ENCODE measurements around the gene RASA2. TPM values are rescaled to one million over a fixed set of nuclear protein-coding genes. Genes with fewer than 3 reads are reported as not detected.

The RASA2 gene
- total RNA-seq, 1 experiment from 2014 or later = 26.7 TPM

- CTCF ChIA-PET = interaction anchor here (0.6 to 2.4 kb wide), 20 partner anchors 11 to 221 kb away, joined by 3 to 35 read pairs (median 3); partner anchors contain the start of genes PXYLP1 and ZBTB38
- Mint-ChIP-seq H3K4me1 (ENCODE audit: low read depth, unreplicated experiment) (peaks cover 26% of the 10 kb centered on the region), H3K27ac (ENCODE audit: unreplicated experiment) (no peak overlapping the region), H3K36me3 (ENCODE audit: insufficient read depth, unreplicated experiment) (no peaks in the 10 kb centered on the region), H3K27me3 (ENCODE audit: insufficient read depth, unreplicated experiment) (no peaks in the 10 kb centered on the region), H3K4me3 (ENCODE audit: unreplicated experiment) (no peak overlapping the region), H3K9me3 (ENCODE audit: unreplicated experiment) (no peaks in the 10 kb centered on the region)
- no TSS peak for BruUV-seq (replicated peaks)
- intact Hi-C loops (cut with micrococcal nuclease; ENCODE audit: unreplicated experiment) = loop anchor here (1.0 to 5.0 kb wide), 4 partner anchors 91 to 225 kb away; no protein-coding TSS in a partner anchor
- Histone ChIP-seq H3K27me3 (replicated peaks; ENCODE audit: control insufficient read depth, insufficient read depth, low read length) (no peaks in the 10 kb centered on the region), H3K4me3 (ENCODE audit: low read depth, low read length) (no peak overlapping the region), H3K36me3 (ENCODE audit: control insufficient read depth, insufficient read depth, low read length) (no peaks in the 10 kb centered on the region), H3K4me1 (peaks cover 51% of the 10 kb centered on the region), H3K9me3 (no peaks in the 10 kb centered on the region)
- TF ChIP-seq, protein P1, sequence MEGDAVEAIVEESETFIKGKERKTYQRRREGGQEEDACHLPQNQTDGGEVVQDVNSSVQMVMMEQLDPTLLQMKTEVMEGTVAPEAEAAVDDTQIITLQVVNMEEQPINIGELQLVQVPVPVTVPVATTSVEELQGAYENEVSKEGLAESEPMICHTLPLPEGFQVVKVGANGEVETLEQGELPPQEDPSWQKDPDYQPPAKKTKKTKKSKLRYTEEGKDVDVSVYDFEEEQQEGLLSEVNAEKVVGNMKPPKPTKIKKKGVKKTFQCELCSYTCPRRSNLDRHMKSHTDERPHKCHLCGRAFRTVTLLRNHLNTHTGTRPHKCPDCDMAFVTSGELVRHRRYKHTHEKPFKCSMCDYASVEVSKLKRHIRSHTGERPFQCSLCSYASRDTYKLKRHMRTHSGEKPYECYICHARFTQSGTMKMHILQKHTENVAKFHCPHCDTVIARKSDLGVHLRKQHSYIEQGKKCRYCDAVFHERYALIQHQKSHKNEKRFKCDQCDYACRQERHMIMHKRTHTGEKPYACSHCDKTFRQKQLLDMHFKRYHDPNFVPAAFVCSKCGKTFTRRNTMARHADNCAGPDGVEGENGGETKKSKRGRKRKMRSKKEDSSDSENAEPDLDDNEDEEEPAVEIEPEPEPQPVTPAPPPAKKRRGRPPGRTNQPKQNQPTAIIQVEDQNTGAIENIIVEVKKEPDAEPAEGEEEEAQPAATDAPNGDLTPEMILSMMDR (IDR thresholded peaks at IDR 0.05; ENCODE audit: insufficient read depth in 1 of 2, low read depth in 1 of 2, low read length in 1 of 2, severe bottlenecking in 1 of 2, unreplicated experiment in 1 of 2) = no peak
- DNase-seq = no peak
- POLR2A ChIA-PET = no interaction called here
These were observed 34.1 kb upstream of the RASA2 start for GRCh38 chr3:141452773-141453172.

GRCh38 chr3:141454054-141454453 lies 32.8 kb upstream of the RASA2 start:
- no peaks in the 10 kb centered on the region for H3K9me3 ChIP-seq
- Mint-ChIP-seq H3K27ac (ENCODE audit: unreplicated experiment) (no peak overlapping the region), H3K9me3 (ENCODE audit: unreplicated experiment) (no peaks in the 10 kb centered on the region), H3K36me3 (ENCODE audit: insufficient read depth, unreplicated experiment) (no peaks in the 10 kb centered on the region), H3K4me1 (ENCODE audit: low read depth, unreplicated experiment) (peaks cover 33% of the 10 kb centered on the region), H3K4me3 (ENCODE audit: unreplicated experiment) (no peak overlapping the region), H3K27me3 (ENCODE audit: insufficient read depth, unreplicated experiment) (no peaks in the 10 kb centered on the region)
- TF ChIP-seq, protein P1 (IDR thresholded peaks at IDR 0.05; ENCODE audit: insufficient read depth in 1 of 2, low read depth in 1 of 2, low read length in 1 of 2, severe bottlenecking in 1 of 2, unreplicated experiment in 1 of 2) = no peak
- peaks cover 52% of the 10 kb centered on the region for H3K4me1 ChIP-seq
- H3K36me3 ChIP-seq (ENCODE audit: control insufficient read depth, insufficient read depth, low read length) = no peaks in the 10 kb centered on the region
- CTCF ChIA-PET = interaction anchor here (1.1 to 2.9 kb wide), 6 partner anchors 27 to 150 kb away, joined by 4 to 31 read pairs (median 16); no protein-coding TSS in a partner anchor
- intact Hi-C loops (cut with micrococcal nuclease; ENCODE audit: unreplicated experiment) = loop anchor here (5.0 kb wide), 1 partner anchor 227 kb away; no protein-coding TSS in a partner anchor
- H3K27me3 ChIP-seq (replicated peaks; ENCODE audit: control insufficient read depth, insufficient read depth, low read length) = no peaks in the 10 kb centered on the region
- DNase-seq = no peak
- H3K4me3 ChIP-seq (ENCODE audit: low read depth, low read length) = no peak overlapping the region
- POLR2A ChIA-PET = no interaction called here
- no TSS peak for BruUV-seq (replicated peaks)

DNA sequence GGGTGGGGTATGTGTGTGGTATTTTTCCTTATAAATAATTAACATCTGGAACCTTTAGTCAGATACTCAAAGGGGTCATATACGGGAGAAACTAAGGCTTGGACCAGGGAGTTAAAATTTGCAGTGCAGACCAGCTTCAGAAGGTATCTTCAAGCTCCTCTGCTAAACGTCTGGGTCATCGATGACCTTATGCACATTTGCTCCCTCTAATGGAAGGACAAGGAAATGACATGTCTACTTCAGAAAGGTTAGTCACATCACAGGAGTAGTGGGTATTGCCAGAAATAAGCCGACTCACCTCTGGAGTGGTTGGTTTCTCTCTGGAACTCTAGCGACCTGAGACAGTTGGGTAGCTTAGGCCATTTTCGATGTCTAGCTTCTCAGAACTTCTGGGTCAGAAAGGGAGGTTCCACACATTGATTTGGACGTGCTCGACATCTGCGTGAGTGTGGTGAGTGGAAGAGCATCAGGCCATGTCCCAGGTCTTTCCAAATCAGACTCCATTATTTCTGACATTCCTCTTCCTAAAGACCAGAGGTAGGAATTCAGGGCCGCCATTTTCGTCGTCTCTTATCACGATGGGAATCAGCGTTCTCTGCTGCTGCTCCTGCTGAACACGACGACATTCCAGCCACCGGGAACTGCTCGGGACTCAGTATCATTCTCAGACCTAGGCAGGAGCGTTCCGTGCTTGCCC lies 31.8 kb upstream of the RASA2 start:
- no peaks in the 10 kb centered on the region for H3K9me3 Mint-ChIP-seq (ENCODE audit: unreplicated experiment)
- intact Hi-C loops (cut with micrococcal nuclease; ENCODE audit: unreplicated experiment) = loop anchor here (5.0 kb wide), 1 partner anchor 228 kb away; no protein-coding TSS in a partner anchor
- H3K27ac Mint-ChIP-seq (ENCODE audit: unreplicated experiment) = peak overlapping the region; percentile 56
- H3K4me3 Mint-ChIP-seq (ENCODE audit: unreplicated experiment) = peak overlapping the region; percentile 20
- ChIA-PET POLR2A (interaction anchor here (0.6 kb wide), 1 partner anchor 150 kb away, joined by 5 read pairs; no protein-coding TSS in a partner anchor), CTCF (interaction anchor here (0.6 to 2.9 kb wide), 22 partner anchors 10 to 227 kb away, joined by 3 to 31 read pairs (median 4); partner anchors contain the start of genes PXYLP1 and ZBTB38)
- no peaks in the 10 kb centered on the region for H3K36me3 Mint-ChIP-seq (ENCODE audit: insufficient read depth, unreplicated experiment)
- H3K27me3 Mint-ChIP-seq (ENCODE audit: insufficient read depth, unreplicated experiment) = no peaks in the 10 kb centered on the region
- peaks cover 35% of the 10 kb centered on the region for H3K4me1 Mint-ChIP-seq (ENCODE audit: low read depth, unreplicated experiment)
- TF ChIP-seq, protein P1 (IDR thresholded peaks at IDR 0.05; ENCODE audit: insufficient read depth in 1 of 2, low read depth in 1 of 2, low read length in 1 of 2, severe bottlenecking in 1 of 2, unreplicated experiment in 1 of 2) = peak; percentile 57 to 66
- Histone ChIP-seq H3K27me3 (replicated peaks; ENCODE audit: control insufficient read depth, insufficient read depth, low read length) (no peaks in the 10 kb centered on the region), H3K4me3 (ENCODE audit: low read depth, low read length) (no peak overlapping the region), H3K4me1 (peaks cover 52% of the 10 kb centered on the region), H3K9me3 (no peaks in the 10 kb centered on the region), H3K36me3 (ENCODE audit: control insufficient read depth, insufficient read depth, low read length) (no peaks in the 10 kb centered on the region)
- DNase-seq = peak in 1 of 2 experiments; percentile 70
- BruUV-seq (replicated peaks) = TSS peak; percentile 40

Data from Caco-2 (cell line).